HL-60/S4 treated with retinoic acid at 250 ng/mL for 4 days and 3 days (cell line): Measurements from ENCODE around the gene INS.

Source experiments
- in situ Hi-C: fragments of 300-500 bp; cut with MboI; formaldehyde crosslinking; loops from 2 replicates; pipeline ENCODE4 v1.7.0; 2022; ENCODE audit warnings: low sequenced_read_pairs

Gene INS

DNA sequence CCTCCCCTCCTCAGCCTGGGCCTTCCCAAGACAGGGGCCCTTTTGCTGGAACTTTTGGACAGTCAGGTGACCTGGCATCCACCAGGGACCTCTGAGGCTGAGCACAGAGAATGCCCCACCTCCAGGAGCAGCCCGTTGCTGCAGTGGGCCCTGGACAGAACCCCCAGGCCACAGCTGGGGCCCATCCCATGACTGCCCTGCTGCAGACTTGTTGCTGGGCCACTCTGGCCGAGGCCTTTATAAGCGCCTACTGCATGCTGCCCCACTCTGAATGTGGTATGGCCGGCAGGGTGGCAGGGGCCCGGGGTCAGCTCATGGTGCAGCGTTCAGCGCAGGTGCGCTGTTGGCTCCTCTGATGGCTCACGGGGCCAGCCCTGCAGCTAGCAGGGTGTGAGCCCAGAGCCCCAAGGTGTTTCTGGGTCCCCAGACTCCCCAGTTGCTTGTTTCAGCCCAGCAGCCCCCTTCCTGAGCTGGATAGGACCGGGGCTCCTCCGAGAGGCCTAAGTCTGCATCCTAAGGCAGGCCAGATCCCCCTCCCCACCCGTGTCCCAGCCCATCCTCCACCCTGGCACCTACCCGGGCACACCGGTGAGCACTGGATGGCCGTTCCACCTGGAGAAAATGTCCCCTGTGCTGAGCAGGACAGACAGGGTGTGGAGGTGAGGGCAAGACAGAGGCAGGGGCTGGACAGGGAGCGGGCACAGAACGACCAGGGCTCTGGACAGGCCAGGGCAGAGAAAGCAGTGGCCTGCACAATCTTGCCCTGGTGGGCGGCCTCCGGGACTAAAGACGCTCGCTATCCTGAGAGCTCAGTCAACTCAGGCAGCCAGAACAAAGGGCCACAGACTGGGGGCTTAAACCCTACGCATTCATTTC is 38.7 kb upstream of the INS start:
- in situ Hi-C loops: loop anchor here (25.0 kb wide), 3 partner anchors 213 to 688 kb away; partner anchors contain the start of genes CDKN1C and TSSC4

DNA sequence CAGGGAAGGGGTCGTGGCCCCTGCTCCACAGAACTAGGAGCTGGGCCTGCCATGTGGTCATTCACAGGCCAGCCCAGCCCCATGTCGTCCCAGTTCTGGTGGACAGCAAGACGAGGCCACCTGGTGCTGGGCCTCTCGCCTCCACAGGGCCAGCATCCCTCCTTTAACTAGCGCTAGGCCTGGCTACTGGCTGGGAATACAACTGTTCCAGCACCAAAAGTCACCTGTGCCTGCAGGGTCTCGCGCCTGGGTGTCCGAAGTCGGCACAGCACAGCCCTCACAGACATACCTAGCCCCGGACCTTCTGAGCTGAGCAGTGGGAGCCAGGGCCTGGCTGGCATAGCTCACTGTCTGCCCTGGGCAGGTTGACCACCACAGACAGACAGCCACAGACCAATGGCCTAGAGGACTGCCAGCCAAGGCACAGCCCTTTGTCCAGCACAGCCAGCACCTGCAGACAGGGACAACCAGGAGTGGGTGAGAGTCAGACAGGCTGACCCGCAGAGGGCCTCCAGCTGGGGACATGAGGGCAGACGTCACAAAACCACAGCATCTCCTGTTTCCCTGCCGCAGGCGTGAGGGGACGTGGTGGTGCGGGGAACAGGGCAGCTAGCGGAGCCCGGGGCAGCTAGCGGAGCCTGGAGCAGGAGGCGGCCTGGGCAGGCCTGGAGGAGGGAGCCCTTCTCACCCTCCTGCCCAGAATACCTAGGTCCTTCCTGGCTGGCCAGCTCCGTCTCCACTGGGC is 37.8 kb upstream of the INS start:
- in situ Hi-C loops: loop anchor here (25.0 kb wide), 2 partner anchors 314 to 689 kb away; partner anchors contain the start of gene CDKN1C

DNA sequence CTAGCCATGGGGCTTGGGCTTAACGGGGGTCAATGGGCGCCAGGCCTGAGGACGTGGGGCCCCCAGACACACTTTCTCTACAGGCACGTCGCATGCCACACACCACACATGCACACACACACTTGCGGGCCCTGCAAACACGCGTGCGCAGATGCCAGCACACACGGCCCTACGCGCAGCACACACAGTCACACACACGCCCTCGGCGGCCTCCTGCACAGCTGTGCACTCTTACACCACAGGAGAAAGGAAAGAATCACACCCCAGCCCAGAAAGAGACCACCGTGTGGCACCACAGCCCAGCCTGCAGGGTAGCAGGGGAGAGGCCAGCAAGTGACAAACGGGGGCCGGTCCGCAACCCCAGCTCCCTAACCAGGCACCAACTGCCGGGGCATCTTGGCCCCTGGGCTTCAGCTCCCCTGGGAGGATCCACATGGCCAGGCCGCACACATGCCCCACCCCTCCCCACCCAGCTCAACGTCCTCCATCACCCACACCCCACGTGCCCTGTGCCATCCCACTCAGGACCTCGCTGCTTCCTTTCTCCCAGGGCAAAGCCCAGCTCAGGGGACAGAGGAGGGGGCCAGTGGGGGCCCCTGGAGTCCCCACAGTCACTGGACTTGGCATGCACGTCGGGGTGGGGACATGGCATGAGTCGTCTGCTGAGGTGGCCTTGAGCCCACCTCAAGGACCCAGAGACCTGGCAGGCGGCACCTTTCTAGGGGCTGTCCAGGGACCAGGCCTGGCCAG is 36.9 kb upstream of the INS start:
- in situ Hi-C loops: loop anchor here (25.0 kb wide), 2 partner anchors 314 to 689 kb away; partner anchors contain the start of gene CDKN1C

DNA sequence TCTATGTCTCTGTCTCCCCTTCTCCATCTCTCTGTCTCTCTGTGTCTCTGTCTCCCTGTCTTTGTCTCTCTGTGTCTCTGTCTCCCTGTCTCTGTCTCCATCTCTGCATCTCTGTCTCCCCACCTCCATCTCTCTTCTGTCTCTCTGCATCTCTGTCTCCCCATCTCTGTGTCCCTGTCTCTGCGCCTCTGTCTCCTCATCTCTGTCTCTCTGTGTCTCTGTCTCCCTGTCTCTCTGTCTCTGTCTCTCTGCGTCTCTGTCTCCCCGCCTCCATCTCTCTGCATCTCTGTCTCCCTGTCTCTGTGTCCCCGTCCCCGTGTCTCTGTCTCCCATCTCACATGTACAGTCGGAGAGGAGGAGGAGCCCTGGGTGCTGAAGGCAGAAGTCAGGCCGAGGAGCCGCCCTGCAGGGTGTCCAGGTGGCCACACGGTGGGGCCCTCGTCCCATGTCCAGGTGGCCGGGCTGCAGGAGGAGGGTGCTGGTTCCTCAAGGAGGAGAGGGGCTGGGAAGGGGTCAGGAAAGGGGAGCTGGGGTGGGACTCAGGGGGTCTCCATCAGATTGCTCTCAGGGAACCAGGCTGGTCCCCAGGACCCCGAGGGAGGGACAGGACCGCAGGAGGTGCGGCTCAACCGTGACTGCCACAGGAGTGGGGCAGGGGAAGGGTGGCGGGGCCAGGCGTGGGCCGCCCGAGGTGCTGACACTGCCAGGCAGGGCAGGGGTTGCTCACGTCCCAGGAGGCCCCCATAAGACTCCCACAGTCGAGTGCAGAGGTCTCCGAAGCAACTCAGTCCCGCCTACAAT is 36.2 kb upstream of the INS start:
- in situ Hi-C loops: loop anchor here (25.0 kb wide), 2 partner anchors 315 to 690 kb away; partner anchors contain the start of gene CDKN1C

DNA sequence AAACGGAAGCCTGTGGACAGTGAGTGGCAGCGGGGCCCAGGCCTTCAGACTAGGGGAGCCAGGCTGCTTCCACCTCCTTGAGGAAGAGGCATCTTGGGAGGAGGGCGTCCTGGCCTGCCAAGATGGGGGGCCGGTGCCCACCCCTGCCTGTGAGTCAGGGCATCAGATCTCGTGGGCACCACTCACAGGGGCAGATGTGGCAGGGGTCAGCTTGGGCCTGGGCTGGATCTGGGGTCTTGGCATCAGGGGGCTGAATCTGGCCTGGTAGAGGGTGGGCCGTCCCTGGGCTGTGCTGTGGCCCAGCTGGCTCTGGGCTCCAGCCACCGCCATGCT is 34.7 kb upstream of the INS start:
- in situ Hi-C loops: loop anchor here (25.0 kb wide), 2 partner anchors 317 to 692 kb away; partner anchors contain the start of gene CDKN1C

DNA sequence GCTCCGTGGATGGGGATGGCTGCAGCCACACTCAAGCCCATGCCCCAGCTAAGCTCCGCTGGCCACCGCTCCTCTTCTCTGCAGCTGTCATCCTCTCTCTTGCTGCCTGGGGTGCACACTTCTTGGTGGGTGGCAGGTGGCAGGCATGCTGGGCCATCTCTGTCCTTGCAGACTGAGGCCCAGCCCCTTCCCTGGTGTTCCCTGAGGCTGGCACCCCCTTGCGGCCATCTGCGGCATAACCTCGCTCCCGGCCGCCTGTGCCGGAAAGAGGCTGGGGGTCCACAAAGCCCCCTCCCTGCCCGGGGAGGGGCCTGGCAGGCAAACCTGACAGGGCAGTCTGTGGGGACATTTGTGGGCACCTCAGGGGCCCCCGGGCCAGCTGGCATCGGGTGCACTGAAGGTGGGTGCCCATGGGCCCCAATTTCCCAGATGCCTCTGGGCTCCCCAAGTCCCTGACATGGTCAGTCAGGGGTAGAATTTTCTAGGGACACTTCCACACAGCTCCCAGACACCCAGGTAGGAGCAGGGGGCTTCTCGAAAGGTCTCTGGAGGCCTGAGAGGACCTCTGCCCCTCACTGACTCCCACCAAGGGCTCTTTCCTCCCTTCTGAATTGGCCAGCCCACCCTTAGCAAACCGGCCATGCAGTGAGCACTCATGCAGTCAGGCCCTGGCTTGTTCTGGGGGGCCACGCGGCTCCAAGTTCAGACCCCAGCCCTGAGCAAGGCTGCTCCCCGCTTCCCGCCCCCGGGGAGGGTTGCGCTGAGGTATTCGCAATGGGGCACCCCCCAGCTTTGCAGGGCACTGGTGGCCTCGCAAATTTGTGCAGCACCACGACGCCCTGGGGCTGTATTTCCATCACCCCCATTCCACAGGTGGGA is 34.1 kb upstream of the INS start:
- in situ Hi-C loops: loop anchor here (25.0 kb wide), 2 partner anchors 317 to 692 kb away; partner anchors contain the start of gene CDKN1C

DNA sequence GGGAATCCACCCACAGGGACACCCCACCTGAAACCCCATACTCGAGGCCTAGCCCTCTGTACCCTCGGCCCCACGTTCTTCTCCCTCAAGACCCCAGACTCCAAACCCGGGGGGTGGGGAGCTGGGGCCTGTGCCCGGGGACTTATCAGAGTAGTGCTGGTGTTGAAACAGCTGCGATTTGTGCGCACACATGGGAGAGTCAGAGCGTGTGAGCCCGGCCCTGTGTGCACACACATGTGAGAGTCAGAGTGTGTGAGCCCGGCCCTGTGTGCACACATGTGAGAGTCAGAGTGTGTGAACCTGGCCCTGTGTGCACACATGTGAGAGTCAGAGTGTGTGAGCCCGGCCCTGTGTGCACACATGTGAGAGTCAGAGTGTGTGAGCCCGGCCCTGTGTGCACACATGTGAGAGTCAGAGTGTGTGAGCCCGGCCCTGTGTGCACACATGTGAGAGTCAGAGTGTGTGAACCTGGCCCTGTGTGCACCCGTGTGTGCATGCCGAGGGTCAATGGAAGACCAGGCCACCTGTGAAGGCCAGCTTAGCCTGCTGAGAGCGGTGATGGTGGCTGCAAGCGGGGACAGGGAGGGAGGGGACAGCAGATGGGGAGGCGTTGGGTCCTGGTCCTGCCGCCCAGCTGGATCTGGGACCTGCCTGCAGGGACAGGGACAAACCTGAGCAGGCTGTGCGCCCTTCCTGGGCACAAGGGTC is 33.0 kb upstream of the INS start:
- in situ Hi-C loops: loop anchor here (25.0 kb wide), 2 partner anchors 318 to 693 kb away; partner anchors contain the start of gene CDKN1C

DNA sequence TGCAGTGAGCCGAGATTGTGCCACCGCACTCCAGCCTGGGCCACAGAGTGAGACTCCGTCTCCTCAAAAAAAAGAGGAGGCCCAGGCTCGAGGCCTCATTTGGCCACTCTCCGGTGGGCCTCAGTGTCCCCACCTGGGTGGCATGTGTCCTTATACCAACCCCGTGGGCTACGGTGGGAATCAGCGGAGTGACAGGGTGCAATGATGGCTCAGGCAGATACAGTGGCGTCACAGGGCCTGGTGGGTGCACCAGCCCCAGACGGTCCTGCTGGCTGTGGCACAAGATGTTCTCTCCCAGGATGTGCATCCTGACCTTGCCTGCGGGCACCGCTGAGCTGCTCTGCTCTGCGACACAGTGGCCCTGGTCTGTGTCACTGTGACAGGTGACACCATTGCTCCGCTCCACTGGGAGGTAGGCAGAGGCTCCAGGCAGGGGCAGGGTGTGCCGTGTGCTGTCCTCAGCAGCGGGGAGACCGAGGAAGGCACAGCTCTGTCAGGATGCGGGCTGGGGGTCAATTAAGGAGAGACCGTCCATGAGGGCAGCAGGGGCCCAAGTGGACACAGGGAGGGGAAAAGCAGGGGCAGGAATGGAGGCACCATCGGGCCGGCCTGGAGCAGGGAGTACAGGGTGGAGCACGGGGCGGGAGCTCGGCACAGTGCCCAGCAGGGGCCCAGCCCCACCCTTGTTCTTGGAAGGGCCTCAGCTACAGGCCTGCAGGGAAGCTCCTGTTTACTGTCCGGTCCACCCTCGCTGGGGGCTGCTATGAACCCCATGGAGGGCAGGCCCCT is 32.3 kb upstream of the INS start:
- in situ Hi-C loops: loop anchor here (25.0 kb wide), 2 partner anchors 319 to 694 kb away; partner anchors contain the start of gene CDKN1C

DNA sequence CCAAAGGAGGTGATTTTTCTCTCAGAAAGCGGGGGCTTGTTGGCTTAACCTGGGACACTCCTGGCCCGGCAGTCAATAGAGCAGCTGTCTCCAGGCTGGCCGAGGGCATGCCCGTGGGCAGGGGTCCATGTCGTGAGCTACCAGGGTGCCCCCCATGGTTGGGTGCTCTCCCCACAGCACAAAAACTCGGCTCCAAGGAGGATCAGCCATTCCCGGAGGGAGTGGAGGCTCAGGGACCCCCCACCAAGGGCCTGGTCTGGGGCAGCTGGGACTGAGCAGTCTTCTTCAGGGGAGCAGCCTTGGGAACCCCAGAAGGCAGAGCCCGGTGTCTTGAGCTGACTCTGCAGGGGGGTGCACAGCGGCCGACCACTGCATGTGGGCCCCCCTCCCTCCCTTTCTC is 31.4 kb upstream of the INS start:
- in situ Hi-C loops: loop anchor here (25.0 kb wide), 2 partner anchors 320 to 695 kb away; partner anchors contain the start of gene CDKN1C

DNA sequence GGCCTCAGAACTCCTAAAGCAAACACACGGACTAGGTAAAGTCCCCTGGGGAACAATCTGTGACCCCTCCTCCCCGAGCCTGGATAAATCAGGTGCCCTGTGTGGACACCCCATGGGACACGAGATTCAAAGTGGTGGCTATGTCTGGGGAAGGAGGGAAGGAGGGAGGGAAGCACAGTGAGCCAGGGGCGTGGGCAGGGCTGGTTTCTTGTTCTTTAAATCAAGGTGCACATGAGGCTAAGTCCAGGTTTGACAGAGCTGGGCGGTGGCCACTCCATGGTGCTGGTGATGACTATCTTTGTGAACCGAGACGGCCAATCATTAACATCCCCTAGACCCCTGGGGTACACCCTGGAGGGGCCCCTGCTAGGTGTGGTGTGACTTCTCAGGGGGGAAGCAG is 30.9 kb upstream of the INS start:
- in situ Hi-C loops: loop anchor here (25.0 kb wide), 2 partner anchors 320 to 695 kb away; partner anchors contain the start of gene CDKN1C

DNA sequence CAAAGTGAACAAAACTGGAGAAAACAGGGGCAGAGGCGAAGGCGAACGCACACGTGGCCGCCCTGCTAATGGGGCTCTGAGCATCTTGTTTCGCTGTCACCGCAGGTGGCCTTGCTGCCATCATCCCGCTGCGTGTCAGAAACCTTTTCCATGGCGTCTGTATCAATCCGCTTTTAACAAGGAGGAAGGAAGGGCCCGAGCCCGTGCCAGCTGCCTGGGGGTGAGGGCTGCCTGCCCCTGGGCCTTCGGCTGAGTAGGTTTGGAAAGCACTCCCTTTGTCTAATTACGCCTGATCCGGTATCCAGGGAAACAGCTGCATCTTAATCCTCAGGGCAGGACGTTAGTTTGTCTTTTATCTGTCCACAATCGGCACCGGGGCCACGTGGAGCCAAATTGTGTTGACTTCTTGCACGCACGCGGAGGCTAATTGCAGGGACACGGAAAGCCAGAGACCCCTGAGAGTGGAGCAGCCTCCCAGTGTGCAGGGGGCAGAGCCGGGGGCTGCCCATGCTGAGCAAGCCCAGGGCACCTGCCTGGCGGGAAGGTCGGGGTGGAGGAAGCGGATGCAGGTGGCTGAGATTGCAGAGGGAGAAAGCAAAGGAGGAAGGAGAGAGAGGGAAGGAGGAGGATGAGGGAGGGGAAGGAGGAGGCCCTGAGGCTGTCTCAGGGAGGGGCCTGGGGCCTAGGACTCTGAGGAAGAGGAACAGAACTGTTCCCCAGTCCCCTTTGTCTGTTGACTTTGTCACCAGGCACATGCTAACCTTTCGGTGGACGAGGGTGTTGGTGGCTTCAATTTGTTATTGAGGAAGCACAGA is 29.9 kb upstream of the INS start:
- in situ Hi-C loops: loop anchor here (25.0 kb wide), 2 partner anchors 321 to 696 kb away; partner anchors contain the start of gene CDKN1C

DNA sequence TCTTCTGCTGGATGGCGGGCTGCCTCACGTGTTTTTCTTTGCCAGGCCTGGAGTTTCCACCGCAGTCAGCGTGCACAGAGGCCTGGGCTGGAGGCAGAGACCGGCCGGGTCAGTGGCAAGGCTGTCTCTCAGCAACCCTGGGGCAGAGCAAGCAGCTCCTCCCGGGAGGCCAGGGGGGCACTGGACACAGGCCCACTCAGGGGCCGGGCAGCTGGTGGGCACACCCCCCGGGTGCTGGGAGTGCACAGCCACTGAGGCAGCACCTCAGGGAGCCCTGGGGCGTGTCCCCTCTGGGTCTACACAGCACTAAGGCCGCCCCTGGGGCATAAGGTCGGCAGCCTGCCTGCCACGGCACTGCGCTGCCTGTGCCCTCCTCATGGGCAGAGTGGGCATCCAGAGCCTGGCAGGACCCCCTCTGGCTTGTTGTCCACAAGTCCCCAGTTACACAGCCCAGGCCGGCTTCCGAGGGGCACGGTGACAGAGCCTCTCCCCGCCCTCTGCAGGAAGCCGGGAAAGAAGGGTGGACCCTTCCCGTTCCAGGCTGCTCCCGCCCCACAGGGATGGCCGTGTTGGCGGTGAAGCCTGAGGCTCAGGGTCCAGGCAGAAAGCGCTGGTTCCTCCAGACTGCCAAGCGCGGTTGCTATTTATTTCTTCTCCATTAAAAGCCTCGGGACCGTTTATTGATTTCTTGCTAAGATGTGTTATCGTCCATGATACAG is 29.1 kb upstream of the INS start:
- in situ Hi-C loops: loop anchor here (25.0 kb wide), 2 partner anchors 322 to 697 kb away; partner anchors contain the start of gene CDKN1C

DNA sequence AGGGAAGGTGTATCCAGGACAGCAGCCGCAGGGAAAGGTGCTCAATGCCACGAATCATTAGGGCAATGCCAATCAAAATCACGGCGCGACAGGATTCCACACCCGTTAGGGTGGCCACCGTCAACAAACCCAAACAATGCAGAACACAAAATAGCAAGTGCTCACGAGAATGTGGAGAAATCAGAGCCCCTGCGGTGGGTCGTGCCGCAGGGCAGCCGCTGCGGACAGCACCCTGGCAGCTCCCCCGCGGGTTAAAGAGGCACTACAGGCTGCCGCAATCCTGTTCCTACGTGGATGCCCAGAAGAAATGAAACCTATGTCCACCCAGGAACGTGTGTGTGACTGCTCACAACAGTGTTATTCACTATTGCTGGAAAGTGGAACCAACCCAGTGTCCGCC is 27.7 kb upstream of the INS start:
- in situ Hi-C loops: loop anchor here (25.0 kb wide), 2 partner anchors 324 to 699 kb away; partner anchors contain the start of gene CDKN1C

DNA sequence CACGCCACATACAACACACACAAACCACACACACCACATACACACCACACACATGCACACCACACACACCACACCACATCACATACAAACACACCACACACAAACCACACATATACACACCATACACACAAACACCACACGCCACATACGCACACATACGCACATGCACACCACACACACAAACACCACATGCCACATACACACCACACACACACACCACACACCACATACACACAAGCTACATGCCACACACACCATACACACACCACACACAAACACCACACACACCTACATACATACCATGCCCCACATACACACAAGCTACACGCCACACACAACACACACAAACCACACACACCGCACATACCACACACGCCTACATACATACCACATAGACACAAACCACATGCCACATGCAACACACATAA is 26.3 kb upstream of the INS start:
- in situ Hi-C loops: loop anchor here (25.0 kb wide), 2 partner anchors 325 to 700 kb away; partner anchors contain the start of gene CDKN1C

DNA sequence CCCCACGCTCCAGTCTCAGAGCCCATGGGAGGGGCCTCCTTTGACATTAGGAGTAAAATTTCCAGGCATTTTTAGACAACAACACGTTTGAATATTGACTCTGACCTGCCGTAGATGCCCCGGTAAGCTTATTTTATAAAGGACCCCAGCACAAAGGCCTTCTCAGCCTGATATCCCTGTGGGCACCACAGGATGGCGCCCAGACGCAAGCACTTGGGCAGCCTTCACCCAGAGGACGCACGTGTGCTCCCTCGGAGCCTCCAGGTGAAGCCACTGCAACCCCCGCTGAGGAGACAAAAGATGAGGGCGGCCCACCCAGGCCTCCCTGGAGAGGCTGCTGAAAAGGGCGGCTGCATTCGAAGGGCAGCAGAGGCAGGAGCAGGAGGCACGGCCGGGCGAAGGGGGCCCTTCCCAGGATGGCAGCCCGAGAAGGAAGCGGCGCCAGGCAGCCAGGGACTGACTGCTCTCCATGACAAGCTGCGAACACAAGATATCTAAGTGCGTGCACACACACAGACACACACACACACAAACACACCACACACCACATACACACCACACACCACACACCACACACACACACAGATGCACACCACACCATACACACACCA is 25.8 kb upstream of the INS start:
- in situ Hi-C loops: loop anchor here (25.0 kb wide), 2 partner anchors 326 to 701 kb away; partner anchors contain the start of gene CDKN1C
